Tibial nerve (tissue), 3 donors: ENCODE measurements around the gene HAGH.

ENCODE experiments used
- CTCF ChIP-seq, 5 experiments: fragments of 200-600 bp in 3 of 5; fragments of 450-650 bp in 2 of 5; sonication (generic) in 3 of 5; IDR thresholded peaks; one replicate each; pipeline ENCODE4 v1.5.1; 2016 to 2019; ENCODE audit warnings: antibody characterized with exemption in 5 of 5, mild to moderate bottlenecking in 3 of 5, moderate library complexity in 2 of 5
- POLR2A ChIP-seq, 2 donors: fragments of 450-650 bp; IDR thresholded peaks; one replicate each; pipeline ENCODE4 v1.6.1; 2017; ENCODE audit warnings: antibody characterized with exemption in 2 of 2, mild to moderate bottlenecking in 2 of 2, moderate library complexity in 2 of 2

GRCh38 chr16:1790261-1790610 lies 36.4 kb downstream of the HAGH start:
- TF ChIP-seq CTCF (IDR thresholded peaks at IDR 0.05) (no peak), POLR2A (IDR thresholded peaks at IDR 0.05) (no peak)
